ENCODE data around the gene PLCB1.
"Not testable (repeated sequence)": the region's sequence is repeated elsewhere in the genome, so short reads cannot be mapped to it uniquely, and the experiment has no call there.

PLCB1 gene

DNA sequence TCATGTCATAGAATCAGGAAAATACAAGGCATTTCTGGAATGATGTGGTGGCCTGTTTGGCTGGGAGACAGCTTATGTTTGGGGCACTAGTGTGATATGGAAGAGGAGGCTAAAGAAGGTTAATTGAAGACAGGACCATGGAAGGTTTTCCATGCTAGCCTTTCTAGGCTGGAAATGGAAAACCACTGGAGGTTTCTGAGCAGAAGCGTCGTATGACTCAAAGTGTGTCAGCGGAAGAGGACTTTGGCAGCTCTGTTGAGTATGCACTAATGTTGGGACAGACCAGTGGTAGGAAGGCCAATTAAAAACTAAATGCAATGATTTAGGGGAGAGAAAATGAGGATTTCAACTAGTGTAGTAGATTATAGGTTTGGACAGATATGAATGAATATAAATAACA lies 413.1 kb downstream of the PLCB1 start:
- no peak for DNase-seq (ENCODE audit: low read depth)

GRCh38 chr20:8547035-8547650 lies 415.1 kb downstream of the PLCB1 start:
- DNase-seq (ENCODE audit: low read depth) = no peak

GRCh38 chr20:8547968-8548588 lies 416.0 kb downstream of the PLCB1 start:
- DNase-seq (ENCODE audit: low read depth) = no peak

DNA sequence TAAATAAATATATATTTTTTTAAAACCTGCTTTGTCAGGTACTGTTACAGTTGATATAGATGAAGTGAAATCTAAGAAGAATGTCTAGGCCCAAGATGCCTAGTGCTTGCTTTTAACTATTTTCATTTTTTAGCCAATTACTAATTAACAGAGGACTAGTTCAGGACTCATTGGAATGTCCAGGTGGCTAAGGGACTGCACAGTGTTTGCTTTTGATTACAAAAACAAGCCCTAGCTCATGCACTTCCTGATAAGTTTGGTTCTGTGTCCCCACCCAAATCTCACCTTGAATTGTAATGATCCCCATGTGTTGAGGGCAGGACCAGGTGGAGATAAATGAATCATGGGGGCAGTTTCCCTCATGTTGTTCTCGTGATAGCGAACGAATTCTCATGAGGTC lies 417.1 kb downstream of the PLCB1 start:
- no peak for DNase-seq (ENCODE audit: low read depth)

DNA sequence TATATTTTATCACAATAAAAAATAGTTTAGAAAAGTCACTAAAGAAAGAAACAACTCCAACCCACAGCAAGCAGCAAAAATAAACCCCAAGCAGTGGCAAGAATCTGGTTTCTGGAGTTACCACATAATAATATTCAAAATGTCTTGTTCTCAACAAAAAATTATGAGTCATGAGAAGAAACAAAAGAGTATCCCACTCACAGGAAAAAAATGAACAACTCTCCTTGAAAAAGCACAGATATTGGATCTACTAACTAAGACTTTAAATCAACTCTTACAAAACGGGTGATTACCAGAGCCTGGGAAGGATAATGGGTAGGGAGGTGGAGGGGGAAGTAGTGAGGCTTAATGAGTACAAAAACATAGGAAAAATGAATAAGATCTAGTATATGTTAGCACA lies 425.6 kb downstream of the PLCB1 start:
- DNase-seq (ENCODE audit: low read depth) = peak; percentile 66

- DNase-seq (ENCODE audit: low read depth) = no peak
Observed at GRCh38 chr20:8562356-8562755, 430.3 kb downstream of the PLCB1 start.

- peak; percentile 48 for DNase-seq (ENCODE audit: low read depth)
Observed at GRCh38 chr20:8568075-8568474, 436.0 kb downstream of the PLCB1 start.

- no peak for DNase-seq (ENCODE audit: low read depth)
Observed at GRCh38 chr20:8569766-8570165, 437.7 kb downstream of the PLCB1 start.

DNA sequence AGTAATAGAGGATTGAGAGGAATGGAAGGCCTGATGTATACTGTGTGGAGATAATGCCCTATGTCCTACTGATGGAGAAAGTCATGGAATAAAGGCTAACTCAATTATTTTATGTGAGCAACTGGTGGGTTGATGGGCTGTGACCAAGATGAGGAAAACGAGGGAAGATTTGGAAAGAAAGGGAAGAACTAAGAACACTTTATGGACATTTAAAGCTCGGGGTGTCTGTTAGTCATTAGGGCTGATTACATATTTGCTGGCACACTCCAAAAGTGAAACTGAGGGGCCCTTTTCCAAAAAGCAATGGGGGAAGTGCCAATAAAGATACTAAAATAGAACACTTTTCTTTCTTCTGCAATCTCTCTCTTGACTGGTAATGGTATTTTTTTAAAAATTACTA lies 439.5 kb downstream of the PLCB1 start:
- DNase-seq (ENCODE audit: low read depth) = no peak

- DNase-seq (ENCODE audit: low read depth) = no peak
Observed at GRCh38 chr20:8573686-8574085, 441.6 kb downstream of the PLCB1 start.

DNA sequence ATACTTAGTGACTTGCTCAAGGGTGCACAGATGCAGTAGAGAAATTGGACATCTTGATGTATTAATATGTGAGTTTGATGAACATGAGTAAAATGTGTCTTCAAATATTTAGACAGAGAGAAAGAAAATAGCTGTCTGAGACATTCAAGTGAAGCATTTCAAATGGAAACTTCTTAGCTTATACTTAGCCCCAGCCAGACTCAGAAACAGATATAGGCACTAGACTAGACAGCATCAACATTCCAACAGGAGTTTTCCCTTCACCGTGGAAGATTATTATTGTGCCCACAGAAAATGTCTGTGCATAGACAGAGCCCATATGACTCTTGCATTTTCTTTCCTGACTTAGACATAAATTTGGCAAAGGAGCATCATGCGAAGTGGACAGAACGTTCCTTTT lies 443.0 kb downstream of the PLCB1 start:
- no peak for DNase-seq (ENCODE audit: low read depth)

- no peak for DNase-seq (ENCODE audit: low read depth)
Observed at GRCh38 chr20:8578161-8578865, 446.2 kb downstream of the PLCB1 start.

GRCh38 chr20:8579035-8579434 lies 447.0 kb downstream of the PLCB1 start:
- no peak for DNase-seq (ENCODE audit: low read depth)

DNA sequence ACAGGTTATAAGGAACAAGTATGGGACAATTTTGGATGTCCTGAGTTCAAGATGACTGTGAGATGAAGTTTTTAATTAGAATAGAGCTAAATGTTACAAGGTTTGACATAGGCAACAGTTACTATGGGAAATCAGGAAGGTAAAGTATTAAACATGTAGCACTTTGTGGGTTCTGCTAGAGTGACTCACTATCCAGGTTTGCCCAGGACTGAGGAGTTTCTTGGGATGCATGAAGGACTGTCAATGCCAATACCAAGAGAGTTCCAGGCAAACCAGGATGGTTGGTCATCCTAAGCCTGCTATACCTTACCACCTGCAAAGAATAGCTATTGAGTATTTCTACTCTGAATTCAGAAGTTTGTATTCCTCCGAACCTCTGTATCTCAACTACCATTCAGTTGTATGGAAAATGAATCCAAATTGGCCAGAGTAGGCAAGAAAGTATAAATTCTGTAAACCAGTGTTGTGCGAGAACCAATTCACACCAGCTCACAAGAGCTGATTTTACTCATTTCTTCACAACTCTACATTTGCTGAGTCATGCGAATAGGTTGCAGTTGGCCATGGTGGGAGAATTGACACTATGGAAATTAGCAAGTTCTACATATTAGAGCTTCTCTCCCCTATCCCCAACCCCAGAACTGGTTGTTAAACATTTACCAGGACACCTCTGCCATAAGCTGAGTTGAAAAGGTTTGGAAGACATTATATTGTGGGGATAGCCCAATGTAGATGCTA lies 449.5 kb downstream of the PLCB1 start:
- DNase-seq (ENCODE audit: low read depth) = no peak

DNA sequence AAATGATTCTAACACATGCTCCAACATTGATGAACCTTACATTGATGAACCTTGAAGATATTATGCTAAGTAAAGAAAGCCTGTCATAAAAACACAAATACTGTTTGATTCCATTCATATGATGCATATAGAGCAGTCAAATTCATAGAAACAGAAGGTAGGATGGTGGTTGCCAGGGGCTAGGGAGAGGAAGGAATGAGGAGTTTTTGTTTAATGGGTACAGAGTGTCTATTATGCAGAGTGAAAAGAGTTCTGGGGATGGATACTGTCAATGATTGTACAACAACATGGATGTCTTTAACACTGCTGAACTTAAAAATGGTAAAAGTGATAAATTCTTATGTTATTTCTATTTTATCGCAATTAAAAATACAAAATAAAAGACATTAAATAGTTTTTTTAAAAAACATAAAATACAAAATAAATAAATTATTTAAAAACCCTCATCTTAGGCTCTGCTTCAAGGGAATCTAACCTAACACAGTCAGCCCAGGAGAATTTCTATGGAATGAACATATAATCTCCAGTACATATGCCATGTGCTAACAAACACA lies 451.0 kb downstream of the PLCB1 start:
- DNase-seq (ENCODE audit: low read depth) = no peak

GRCh38 chr20:8583566-8584043 lies 451.5 kb downstream of the PLCB1 start:
- peak; percentile 34 for DNase-seq (ENCODE audit: low read depth)

DNA sequence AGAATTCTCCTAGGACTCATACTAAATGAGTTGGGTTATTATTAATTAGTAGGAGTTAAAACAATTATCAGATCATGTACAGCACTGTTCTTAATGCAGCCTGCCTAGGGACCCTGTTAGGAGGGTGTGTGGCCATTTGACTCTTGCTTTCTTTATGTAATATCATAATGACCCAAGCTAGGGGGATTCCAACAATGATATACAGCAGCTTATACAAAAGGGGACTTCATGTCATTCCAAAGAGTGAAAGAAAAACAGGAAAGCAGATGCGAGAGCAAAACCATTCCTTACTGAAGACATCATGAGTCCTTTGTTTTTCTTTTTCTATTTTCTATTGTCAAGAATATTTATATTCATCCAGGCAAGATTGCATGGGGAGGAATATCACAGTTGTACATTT lies 455.2 kb downstream of the PLCB1 start:
- DNase-seq (ENCODE audit: low read depth) = no peak

- DNase-seq (ENCODE audit: low read depth) = no peak
Observed at GRCh38 chr20:8587810-8588209, 455.7 kb downstream of the PLCB1 start.

DNA sequence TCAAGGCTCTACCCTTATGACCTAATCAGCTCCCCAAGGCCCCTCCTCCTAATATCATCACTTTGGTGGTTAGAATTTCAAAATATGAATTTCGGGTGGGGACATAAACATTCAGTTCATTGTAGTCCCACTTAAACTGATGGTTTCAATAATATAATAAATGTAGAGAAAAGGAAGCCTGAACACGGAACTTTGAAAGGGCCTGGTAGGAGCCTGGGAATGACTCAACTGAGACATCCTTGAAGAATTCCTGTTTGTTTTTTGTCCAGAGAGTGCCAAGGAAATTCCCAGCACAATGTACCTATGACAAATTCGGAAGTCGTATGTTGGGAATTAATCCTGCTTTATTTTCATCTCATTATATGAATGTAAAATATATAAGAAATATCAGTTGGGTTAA lies 457.9 kb downstream of the PLCB1 start:
- no peak for DNase-seq (ENCODE audit: low read depth)

GRCh38 chr20:8600910-8601541 lies 469.0 kb downstream of the PLCB1 start:
- DNase-seq (ENCODE audit: low read depth) = not testable (repeated sequence)

DNA sequence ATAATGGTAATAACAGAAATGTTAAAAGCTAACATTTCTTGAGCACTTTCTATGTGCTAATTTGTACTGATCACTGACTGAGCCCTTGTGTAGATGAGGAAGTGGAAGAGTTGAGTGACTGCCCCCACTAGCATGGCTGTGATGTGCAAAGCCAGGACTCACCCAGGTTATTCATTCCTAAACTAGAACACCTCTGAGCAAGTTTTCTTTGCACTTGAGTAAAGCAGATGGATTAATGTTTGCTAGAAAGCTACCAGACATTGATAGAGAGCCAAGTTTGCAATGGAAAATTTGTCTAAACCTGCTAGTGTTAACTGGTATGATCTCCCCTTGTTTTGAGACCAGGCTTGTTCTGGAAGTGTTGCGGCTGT lies 469.5 kb downstream of the PLCB1 start:
- DNase-seq (ENCODE audit: low read depth) = no peak

Data from amniotic epithelial cell (primary cell).